ENCODE results near the gene SLC12A3.

The SLC12A3 gene

DNA sequence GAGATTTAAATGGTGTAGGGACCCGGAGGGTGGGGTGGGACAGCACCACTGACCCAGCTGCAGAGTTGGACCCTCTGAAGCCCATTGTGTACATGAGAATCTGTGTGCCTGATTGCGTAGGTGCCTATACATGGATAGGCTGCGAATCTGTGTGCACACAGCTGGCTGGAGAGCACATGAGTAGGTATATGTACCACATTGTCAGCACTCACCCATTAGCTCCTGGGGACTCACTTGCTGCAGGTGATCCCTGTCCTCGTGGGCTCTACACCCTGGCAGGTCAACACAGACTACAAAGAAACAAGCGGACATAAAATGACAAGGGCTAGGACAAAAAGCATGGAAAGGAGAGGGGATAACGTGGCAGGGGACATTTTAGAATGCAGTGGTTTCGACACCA lies 85.4 kb downstream of the SLC12A3 start:
- Histone ChIP-seq H3K27ac (ENCODE audit: low read depth, low read length) (no peak overlapping the region), H3K9ac (ENCODE audit: low read depth, low read length) (no peak overlapping the region), H3K4me3 (ENCODE audit: low read depth, low read length) (no peak overlapping the region)

DNA sequence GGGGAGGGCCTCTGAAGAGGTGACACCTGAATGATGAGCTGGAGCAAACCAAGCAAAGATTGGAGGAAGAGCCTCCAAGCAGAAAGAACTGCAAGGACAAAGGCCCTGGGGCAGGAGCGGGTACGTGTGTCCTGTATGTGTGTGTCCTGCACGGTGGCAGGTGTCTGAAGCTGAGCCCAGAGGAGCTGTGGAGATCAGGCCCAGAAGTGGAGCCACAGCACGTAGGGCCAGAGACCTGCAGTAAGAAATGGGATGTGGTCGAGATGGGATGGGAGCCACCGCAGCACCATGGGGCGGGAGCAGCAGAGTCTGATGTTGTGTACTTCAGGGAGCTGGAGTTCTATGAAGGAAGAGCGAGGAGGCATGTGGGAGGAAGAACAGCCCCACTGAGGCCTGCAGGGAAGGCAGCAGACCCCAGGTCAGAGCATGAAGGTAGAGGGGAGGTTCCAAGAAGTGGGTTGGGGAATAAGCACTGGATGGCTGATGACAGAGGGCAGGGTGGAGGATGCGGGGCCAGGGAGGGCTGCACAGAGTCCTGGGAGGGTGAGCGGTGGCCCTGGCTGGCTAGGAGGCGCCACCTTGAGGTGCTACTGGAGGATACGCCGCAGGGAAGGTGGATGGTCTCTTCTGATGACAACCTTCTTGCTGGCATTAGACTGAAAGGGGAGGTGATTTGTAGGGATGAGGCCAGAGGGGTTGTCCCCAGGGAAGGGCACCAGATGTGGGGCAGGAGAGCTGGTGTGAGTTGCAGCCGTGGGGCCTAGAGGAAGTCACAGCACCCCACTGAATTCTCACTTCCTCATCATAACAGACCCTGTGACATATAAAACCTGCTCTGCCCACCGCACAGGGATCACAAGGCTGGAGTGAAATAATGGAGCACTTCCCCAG lies 86.1 kb downstream of the SLC12A3 start:
- Histone ChIP-seq H3K9ac (ENCODE audit: low read depth, low read length) (no peak overlapping the region), H3K9me3 (ENCODE audit: control insufficient read depth, insufficient read depth, low read length) (no peaks in the 10 kb centered on the region), H3K27me3 (ENCODE audit: control insufficient read depth, insufficient read depth, low read length) (no peaks in the 10 kb centered on the region), H3K36me3 (ENCODE audit: control insufficient read depth, insufficient read depth, low read length) (no peaks in the 10 kb centered on the region), H3K4me3 (ENCODE audit: low read depth, low read length) (no peak overlapping the region), H3K4me1 (ENCODE audit: control insufficient read depth, insufficient read depth, low read length) (no peaks in the 10 kb centered on the region), H3K27ac (ENCODE audit: low read depth, low read length) (no peak overlapping the region)

More for the DNA sequence above, 85.4 kb downstream of the SLC12A3 start:
- H3K9me3 ChIP-seq (ENCODE audit: control insufficient read depth, insufficient read depth, low read length), result no peaks in the 10 kb centered on the region
- H3K36me3 ChIP-seq (ENCODE audit: control insufficient read depth, insufficient read depth, low read length), result peaks cover 1% of the 10 kb centered on the region; the same call in 1 of the 2 replicates
- H3K4me1 ChIP-seq (ENCODE audit: control insufficient read depth, insufficient read depth, low read length), result no peaks in the 10 kb centered on the region
- no peaks in the 10 kb centered on the region for H3K27me3 ChIP-seq (ENCODE audit: control insufficient read depth, insufficient read depth, low read length)

DNA sequence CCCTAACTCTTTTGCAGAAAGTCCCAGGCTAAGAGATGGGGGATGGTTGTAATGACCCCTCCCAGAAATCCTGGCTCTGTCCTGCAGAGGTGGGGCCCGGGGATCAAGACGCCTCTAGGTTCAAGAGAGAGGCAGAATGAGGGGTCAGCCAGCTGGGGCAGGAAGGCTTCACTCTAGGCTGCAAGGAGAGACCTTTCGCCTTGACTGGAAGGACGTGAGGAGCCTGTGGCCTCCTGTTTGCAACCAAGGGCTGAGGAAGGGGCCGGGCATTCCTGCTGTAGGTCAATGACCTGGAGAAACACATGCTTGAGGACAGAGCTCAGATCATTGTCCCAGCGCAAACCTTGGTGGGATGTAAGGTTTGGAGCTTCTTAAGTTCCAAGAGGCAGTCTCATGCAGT lies 88.0 kb downstream of the SLC12A3 start:
- H3K27me3 ChIP-seq (ENCODE audit: control insufficient read depth, insufficient read depth, low read length), result no peaks in the 10 kb centered on the region
- no peak overlapping the region for H3K9ac ChIP-seq (ENCODE audit: low read depth, low read length)
- H3K4me1 ChIP-seq (ENCODE audit: control insufficient read depth, insufficient read depth, low read length), result no peaks in the 10 kb centered on the region
- no peaks in the 10 kb centered on the region for H3K36me3 ChIP-seq (ENCODE audit: control insufficient read depth, insufficient read depth, low read length)
- no peak overlapping the region for H3K27ac ChIP-seq (ENCODE audit: low read depth, low read length)
- H3K4me3 ChIP-seq (ENCODE audit: low read depth, low read length), result no peak overlapping the region
- no peaks in the 10 kb centered on the region for H3K9me3 ChIP-seq (ENCODE audit: control insufficient read depth, insufficient read depth, low read length)

DNA sequence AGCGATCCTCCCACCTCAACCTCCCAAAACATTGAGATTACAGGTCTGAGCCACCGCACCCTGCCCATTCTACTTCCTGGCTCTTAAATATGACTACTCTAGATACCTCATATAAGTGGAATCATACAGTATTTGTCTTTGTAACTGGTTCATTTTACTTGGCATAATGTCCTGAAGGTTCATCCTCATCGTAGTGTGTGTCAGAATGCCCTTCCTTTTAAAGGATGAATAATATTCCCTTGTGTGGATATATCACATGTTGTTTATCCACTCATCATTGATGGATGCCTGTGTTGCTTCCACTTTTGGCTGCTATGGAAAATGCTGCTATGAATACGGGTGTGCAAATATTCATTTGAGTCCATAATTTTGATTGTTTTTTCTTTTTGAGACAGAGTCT lies 91.1 kb downstream of the SLC12A3 start:
- no peak overlapping the region for H3K4me3 ChIP-seq (ENCODE audit: low read depth, low read length)
- no peaks in the 10 kb centered on the region for H3K4me1 ChIP-seq (ENCODE audit: control insufficient read depth, insufficient read depth, low read length)
- no peaks in the 10 kb centered on the region for H3K36me3 ChIP-seq (ENCODE audit: control insufficient read depth, insufficient read depth, low read length)
- H3K27ac ChIP-seq (ENCODE audit: low read depth, low read length), result no peak overlapping the region
- no peaks in the 10 kb centered on the region for H3K27me3 ChIP-seq (ENCODE audit: control insufficient read depth, insufficient read depth, low read length)
- no peak overlapping the region for H3K9ac ChIP-seq (ENCODE audit: low read depth, low read length)
- no peaks in the 10 kb centered on the region for H3K9me3 ChIP-seq (ENCODE audit: control insufficient read depth, insufficient read depth, low read length)

DNA sequence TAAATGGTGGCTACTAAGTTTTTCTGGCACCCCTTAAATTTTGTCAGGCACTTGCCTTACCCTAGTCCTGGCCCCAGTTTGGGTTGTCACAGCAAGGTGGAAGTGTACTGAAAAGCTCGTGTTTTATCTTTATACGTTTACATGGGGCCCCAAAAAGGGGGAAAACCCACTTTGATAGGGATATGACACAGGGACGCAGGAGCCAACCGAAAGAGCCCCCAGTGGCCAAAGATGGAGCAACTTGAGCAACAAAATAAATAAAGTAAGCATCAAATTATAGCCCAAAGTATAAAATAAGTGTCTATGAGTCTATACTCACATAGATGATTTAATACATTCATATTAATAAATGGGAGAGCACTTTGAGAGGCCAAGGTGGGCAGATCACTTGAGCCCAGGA lies 91.7 kb downstream of the SLC12A3 start:
- H3K4me1 ChIP-seq (ENCODE audit: control insufficient read depth, insufficient read depth, low read length), result no peaks in the 10 kb centered on the region
- no peak overlapping the region for H3K27ac ChIP-seq (ENCODE audit: low read depth, low read length)
- no peaks in the 10 kb centered on the region for H3K9me3 ChIP-seq (ENCODE audit: control insufficient read depth, insufficient read depth, low read length)
- no peak overlapping the region for H3K4me3 ChIP-seq (ENCODE audit: low read depth, low read length)
- H3K9ac ChIP-seq (ENCODE audit: low read depth, low read length), result no peak overlapping the region
- H3K27me3 ChIP-seq (ENCODE audit: control insufficient read depth, insufficient read depth, low read length), result no peaks in the 10 kb centered on the region
- no peaks in the 10 kb centered on the region for H3K36me3 ChIP-seq (ENCODE audit: control insufficient read depth, insufficient read depth, low read length)

DNA sequence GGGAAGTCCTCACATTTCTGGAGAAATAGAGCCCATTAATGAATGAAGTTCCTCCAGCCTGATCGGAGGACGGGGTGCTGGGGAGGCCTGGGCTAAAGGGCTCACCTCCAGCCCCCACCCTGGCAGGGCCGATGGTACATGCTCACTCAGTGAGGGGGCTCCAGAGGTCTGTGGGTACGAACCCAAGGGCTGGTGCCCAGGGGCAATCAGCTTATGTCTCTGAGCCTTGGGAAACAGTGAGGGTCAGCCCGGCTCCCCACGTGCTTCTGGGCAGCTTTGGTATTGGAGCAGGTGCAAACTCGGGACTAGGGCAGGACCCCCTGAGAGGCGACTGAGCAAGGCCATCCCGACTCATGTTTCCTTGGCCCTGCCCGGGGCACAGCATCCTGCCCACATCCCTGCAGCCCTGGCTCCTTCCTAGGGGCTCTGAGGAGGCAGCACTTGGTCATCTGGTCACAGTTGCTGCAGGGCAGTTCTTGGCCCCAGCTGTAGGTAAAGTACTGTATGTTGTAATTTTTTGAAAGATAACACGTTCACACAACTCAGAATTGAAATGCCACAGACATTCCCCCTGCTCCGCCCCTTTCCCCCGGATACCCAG lies 95.8 kb downstream of the SLC12A3 start:
- Histone ChIP-seq H3K36me3 (ENCODE audit: control insufficient read depth, insufficient read depth, low read length) (no peaks in the 10 kb centered on the region), H3K27ac (ENCODE audit: low read depth, low read length) (no peak overlapping the region), H3K4me3 (ENCODE audit: low read depth, low read length) (no peak overlapping the region), H3K4me1 (ENCODE audit: control insufficient read depth, insufficient read depth, low read length) (0 out of 2 replicates have a peak, but pooled peaks cover 2% of the 10 kb centered on the region), H3K27me3 (ENCODE audit: control insufficient read depth, insufficient read depth, low read length) (no peaks in the 10 kb centered on the region), H3K9me3 (ENCODE audit: control insufficient read depth, insufficient read depth, low read length) (no peaks in the 10 kb centered on the region), H3K9ac (ENCODE audit: low read depth, low read length) (no peak overlapping the region)

DNA sequence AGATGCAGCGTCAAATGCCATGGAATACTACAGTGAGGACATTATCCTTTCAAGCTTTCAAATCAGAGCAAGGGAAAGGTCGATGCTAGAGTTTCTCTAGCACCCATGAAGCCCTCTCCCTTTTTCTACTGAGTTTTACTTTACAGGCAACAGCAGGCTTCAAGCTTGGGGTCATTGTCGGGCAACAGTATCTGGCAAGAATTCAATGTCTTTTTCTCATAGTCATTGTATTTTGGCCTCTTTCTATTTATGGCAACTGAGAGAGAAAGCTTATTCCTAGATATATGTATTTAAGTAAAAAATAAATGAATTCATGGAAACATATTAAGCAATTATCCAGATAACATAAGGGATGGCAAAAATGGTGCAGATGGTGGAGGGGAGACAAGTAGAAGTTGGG lies 96.4 kb downstream of the SLC12A3 start:
- no peak overlapping the region for H3K9ac ChIP-seq (ENCODE audit: low read depth, low read length)
- 0 out of 2 replicates have a peak, but pooled peaks cover 2% of the 10 kb centered on the region for H3K4me1 ChIP-seq (ENCODE audit: control insufficient read depth, insufficient read depth, low read length)
- no peaks in the 10 kb centered on the region for H3K27me3 ChIP-seq (ENCODE audit: control insufficient read depth, insufficient read depth, low read length)
- no peak overlapping the region for H3K27ac ChIP-seq (ENCODE audit: low read depth, low read length)
- no peaks in the 10 kb centered on the region for H3K9me3 ChIP-seq (ENCODE audit: control insufficient read depth, insufficient read depth, low read length)
- no peak overlapping the region for H3K4me3 ChIP-seq (ENCODE audit: low read depth, low read length)
- H3K36me3 ChIP-seq (ENCODE audit: control insufficient read depth, insufficient read depth, low read length), result no peaks in the 10 kb centered on the region

DNA sequence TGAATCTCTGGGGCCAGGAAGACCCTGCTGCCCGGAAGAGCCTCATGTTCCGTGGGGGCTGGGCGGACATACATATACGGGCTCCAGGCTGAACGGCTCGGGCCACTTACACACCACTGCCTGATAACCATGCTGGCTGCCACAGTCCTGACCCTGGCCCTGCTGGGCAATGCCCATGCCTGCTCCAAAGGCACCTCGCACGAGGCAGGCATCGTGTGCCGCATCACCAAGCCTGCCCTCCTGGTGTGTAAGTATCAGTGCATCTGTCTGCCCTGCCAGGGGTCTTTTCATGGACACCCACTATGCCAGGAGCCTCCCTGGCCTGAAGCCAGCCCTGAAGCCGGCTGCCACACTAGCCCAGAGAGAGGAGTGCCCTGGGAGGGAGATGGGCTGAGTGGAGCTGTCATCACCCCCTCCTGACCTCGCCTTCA lies 96.9 kb downstream of the SLC12A3 start, which contains the start of gene CETP:
TSS of gene CETP (plus strand) at position 100 of the 431 bp plus-strand sequence. CDS start at position 130, 30 bp downstream.
- Histone ChIP-seq H3K27me3 (ENCODE audit: control insufficient read depth, insufficient read depth, low read length) (no peaks in the 10 kb centered on the region), H3K9me3 (ENCODE audit: control insufficient read depth, insufficient read depth, low read length) (no peaks in the 10 kb centered on the region), H3K4me1 (ENCODE audit: control insufficient read depth, insufficient read depth, low read length) (0 out of 2 replicates have a peak, but pooled peaks cover 2% of the 10 kb centered on the region), H3K4me3 (ENCODE audit: low read depth, low read length) (no peak within 1 kb of the TSS), H3K36me3 (ENCODE audit: control insufficient read depth, insufficient read depth, low read length) (no peaks in the 10 kb centered on the region), H3K27ac (ENCODE audit: low read depth, low read length) (no peak within 1 kb of the TSS), H3K9ac (ENCODE audit: low read depth, low read length) (no peak within 1 kb of the TSS)

DNA sequence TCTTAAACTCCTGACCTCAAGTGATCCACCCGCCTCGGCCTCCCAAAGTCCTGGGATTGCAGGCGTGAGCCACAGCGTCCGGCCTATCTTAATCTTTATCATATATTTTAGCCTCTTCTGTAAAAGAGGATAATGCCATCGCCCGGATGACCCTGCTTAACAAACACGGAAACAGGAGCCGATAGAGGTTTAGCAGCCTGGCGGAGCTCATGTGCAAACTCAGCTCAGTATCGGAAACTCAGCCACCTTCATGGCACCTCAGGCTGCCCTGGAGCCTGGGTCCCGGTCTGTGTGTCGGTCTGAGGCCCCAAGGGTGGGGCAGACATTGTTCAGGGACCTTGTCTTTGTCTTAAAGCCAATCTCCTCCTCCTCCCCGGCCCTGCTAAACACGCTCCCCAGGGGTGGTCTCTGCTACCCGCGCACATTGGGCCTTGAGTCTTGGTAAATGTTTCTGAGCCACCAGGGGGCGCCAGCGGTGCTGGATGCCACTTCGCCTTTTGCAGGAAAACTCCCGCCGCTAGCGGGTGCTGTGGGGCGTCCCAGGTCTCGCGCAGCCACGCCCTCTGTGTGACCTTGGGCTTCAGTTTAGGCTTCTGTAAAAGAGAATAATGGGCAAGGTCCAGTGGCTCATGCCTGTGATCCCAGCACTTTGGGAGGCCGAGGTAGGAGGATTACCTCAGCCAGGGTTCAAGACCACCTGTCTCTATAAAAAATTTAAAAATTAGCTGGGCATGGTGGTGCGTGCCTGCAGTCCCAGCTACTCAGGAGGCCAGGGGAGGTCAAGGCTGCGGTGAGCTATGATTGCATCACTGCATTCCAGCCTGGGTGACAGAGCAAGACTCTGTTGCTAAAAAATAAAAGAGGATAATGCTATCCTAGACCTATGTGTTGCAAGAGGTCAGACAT lies 99.5 kb downstream of the SLC12A3 start:
- no peaks in the 10 kb centered on the region for H3K27me3 ChIP-seq (ENCODE audit: control insufficient read depth, insufficient read depth, low read length)
- H3K4me1 ChIP-seq (ENCODE audit: control insufficient read depth, insufficient read depth, low read length), result 0 out of 2 replicates have a peak, but pooled peaks cover 2% of the 10 kb centered on the region
- H3K9ac ChIP-seq (ENCODE audit: low read depth, low read length), result no peak overlapping the region; the same call in 1 of the 2 replicates
- no peaks in the 10 kb centered on the region for H3K36me3 ChIP-seq (ENCODE audit: control insufficient read depth, insufficient read depth, low read length)
- no peak overlapping the region for H3K27ac ChIP-seq (ENCODE audit: low read depth, low read length)
- no peak overlapping the region for H3K4me3 ChIP-seq (ENCODE audit: low read depth, low read length)
- no peaks in the 10 kb centered on the region for H3K9me3 ChIP-seq (ENCODE audit: control insufficient read depth, insufficient read depth, low read length)

Measured in HUES48 (cell line).